Vagina (tissue), 2 donors: ENCODE measurements around the gene CFAP20.

Source experiments
- CTCF ChIP-seq, 3 experiments: fragments of 450-650 bp in 2 of 3; fragments of 200-600 bp in 1 of 3; sonication (generic) in 1 of 3; IDR thresholded peaks; one replicate each; pipeline ENCODE4 v1.5.1; 2017 to 2019; ENCODE audit warnings: antibody characterized with exemption in 3 of 3, mild to moderate bottlenecking in 2 of 3, moderate library complexity in 2 of 3
- POLR2A ChIP-seq, 2 donors: fragments of 450-650 bp; IDR thresholded peaks; one replicate each; pipeline ENCODE4 v1.6.1; 2017; ENCODE audit warnings: antibody characterized with exemption in 2 of 2, mild to moderate bottlenecking in 2 of 2, moderate library complexity in 2 of 2
- POLR2AphosphoS5 ChIP-seq, 2 donors: sonication (generic); formaldehyde crosslinking; IDR thresholded peaks; one replicate each; pipeline ENCODE4 v1.9.0; 2017; ENCODE audit warnings: antibody characterized with exemption in 2 of 2, mild to moderate bottlenecking in 2 of 2, low read depth in 1 of 2; ENCODE audit not compliant: insufficient read depth in 1 of 2

GRCh38 chr16:58085584-58086251 is 43.5 kb downstream of the CFAP20 start:
- no peak for TF ChIP-seq CTCF (IDR thresholded peaks at IDR 0.05)
- TF ChIP-seq POLR2AphosphoS5 (IDR thresholded peaks at IDR 0.05; ENCODE audit: insufficient read depth in 1 of 2, low read depth in 1 of 2), result no peak
- no peak for TF ChIP-seq POLR2A (IDR thresholded peaks at IDR 0.05)
